NCI-H187 treated with DMSO at 0.1 percent for 48 hours (cell line): ENCODE data around the gene ELL3.

Experiments used
- DNase-seq: peaks from one replicate; lab custom pipeline; 2025; lab: John Stamatoyannopoulos, UW

Gene ELL3

GRCh38 chr15:43723151-43723550, 53.6 kb downstream of the ELL3 start:
- no peak for DNase-seq
